Vagina (tissue), 2 donors: ENCODE data around the gene CEMIP.

Experiments used
- CTCF ChIP-seq, 3 experiments: fragments of 450-650 bp in 2 of 3; fragments of 200-600 bp in 1 of 3; sonication (generic) in 1 of 3; IDR thresholded peaks; one replicate each; pipeline ENCODE4 v1.5.1; 2017 to 2019; ENCODE audit warnings: antibody characterized with exemption in 3 of 3, mild to moderate bottlenecking in 2 of 3, moderate library complexity in 2 of 3
- POLR2AphosphoS5 ChIP-seq, 2 donors: sonication (generic); formaldehyde crosslinking; IDR thresholded peaks; one replicate each; pipeline ENCODE4 v1.9.0; 2017; ENCODE audit warnings: antibody characterized with exemption in 2 of 2, mild to moderate bottlenecking in 2 of 2, low read depth in 1 of 2; ENCODE audit not compliant: insufficient read depth in 1 of 2

GRCh38 chr15:80739919-80740318 lies 39.3 kb upstream of the CEMIP start:
- TF ChIP-seq CTCF (IDR thresholded peaks at IDR 0.05): no peak
- TF ChIP-seq POLR2AphosphoS5 (IDR thresholded peaks at IDR 0.05; ENCODE audit: insufficient read depth in 1 of 2, low read depth in 1 of 2): no peak
